Activated naive CD4-positive, alpha-beta T cell treated with anti-CD3 and anti-CD28 coated beads, Interleukin-2, amount 10 ng/mL, durations not matched to agents 7 days and 5 days (primary cell): Measurements from ENCODE around the gene CDKN2A.
"Not testable (repeated sequence)": the region's sequence is repeated elsewhere in the genome, so short reads cannot be mapped to it uniquely, and the experiment has no call there.

Source experiments
- CTCF ChIA-PET: fragments of 350-600 bp; sonication (Branson Sonifier 250); formaldehyde crosslinking; loops from one replicate; lab custom pipeline; 2021; ENCODE audit warnings: antibody characterized with exemption; lab: Charles Lee
- DNase-seq: peaks from one replicate; pipeline ENCODE4 v3.0.0-alpha.2; 2020
- H3K27ac Mint-ChIP-seq: one replicate; pipeline ENCODE4 v1.8.0; 2021; ENCODE audit warnings: mild to moderate bottlenecking, moderate library complexity, mixed read lengths
- H3K27me3 Mint-ChIP-seq: one replicate; pipeline ENCODE4 v1.8.0; 2021; ENCODE audit warnings: mild to moderate bottlenecking, mixed read lengths
- H3K36me3 Mint-ChIP-seq: one replicate; pipeline ENCODE4 v1.8.0; 2021; ENCODE audit warnings: mixed read lengths
- H3K4me1 Mint-ChIP-seq: one replicate; pipeline ENCODE4 v1.8.0; 2021; ENCODE audit warnings: mixed read lengths
- H3K4me3 Mint-ChIP-seq: one replicate; pipeline ENCODE4 v1.8.0; 2021; ENCODE audit warnings: mild to moderate bottlenecking, moderate library complexity, mixed read lengths
- H3K9me3 Mint-ChIP-seq: one replicate; pipeline ENCODE4 v1.8.0; 2021; ENCODE audit warnings: mixed read lengths

The CDKN2A gene

GRCh38 chr9:21968331-21969010 is 25.7 kb downstream of the CDKN2A start:
- peak overlapping the region; percentile 37 for H3K4me3 Mint-ChIP-seq
- peaks cover 51% of the 10 kb centered on the region for H3K36me3 Mint-ChIP-seq

GRCh38 chr9:21967702-21968101 is 26.5 kb downstream of the CDKN2A start:
- CTCF ChIA-PET: interaction anchor here (1.1 to 3.5 kb wide), 3 partner anchors 21 to 154 kb away, joined by 3 to 20 read pairs (median 4); partner anchors contain the start of gene CDKN2B
- DNase-seq: no peak
- H3K4me3 Mint-ChIP-seq: no peak overlapping the region

More at GRCh38 chr9:21968331-21969010, 25.7 kb downstream of the CDKN2A start:
- peak overlapping the region; percentile 78 for H3K27ac Mint-ChIP-seq
- no peak for DNase-seq
- H3K9me3 Mint-ChIP-seq: peaks cover 14% of the 10 kb centered on the region
- CTCF ChIA-PET: interaction anchor here (1.1 to 3.5 kb wide), 3 partner anchors 20 to 155 kb away, joined by 3 to 20 read pairs (median 4); partner anchors contain the start of gene CDKN2B
- peaks cover 57% of the 10 kb centered on the region for H3K4me1 Mint-ChIP-seq
- peaks cover 99% of the 10 kb centered on the region for H3K27me3 Mint-ChIP-seq

GRCh38 chr9:21967169-21967568 is 27.0 kb downstream of the CDKN2A start:
- peaks cover 57% of the 10 kb centered on the region for H3K36me3 Mint-ChIP-seq
- peaks cover 100% of the 10 kb centered on the region for H3K27me3 Mint-ChIP-seq
- CTCF ChIA-PET: interaction anchor here (3.5 kb wide), 1 partner anchor 40 kb away, joined by 20 read pairs; the partner anchor contains the start of gene CDKN2B
- H3K27ac Mint-ChIP-seq: peak overlapping the region; percentile 81
- H3K4me3 Mint-ChIP-seq: no peak overlapping the region
- H3K4me1 Mint-ChIP-seq: peaks cover 53% of the 10 kb centered on the region
- DNase-seq: no peak
- peaks cover 25% of the 10 kb centered on the region for H3K9me3 Mint-ChIP-seq

More at GRCh38 chr9:21967702-21968101, 26.5 kb downstream of the CDKN2A start:
- H3K9me3 Mint-ChIP-seq: peaks cover 21% of the 10 kb centered on the region
- H3K27ac Mint-ChIP-seq: peak overlapping the region; percentile 81
- peaks cover 55% of the 10 kb centered on the region for H3K36me3 Mint-ChIP-seq
- peaks cover 55% of the 10 kb centered on the region for H3K4me1 Mint-ChIP-seq
- peaks cover 100% of the 10 kb centered on the region for H3K27me3 Mint-ChIP-seq

GRCh38 chr9:21966140-21966851 is 27.9 kb downstream of the CDKN2A start:
- no peak overlapping the region for H3K27ac Mint-ChIP-seq
- peaks cover 98% of the 10 kb centered on the region for H3K27me3 Mint-ChIP-seq
- peaks cover 51% of the 10 kb centered on the region for H3K4me1 Mint-ChIP-seq
- DNase-seq: no peak
- peaks cover 26% of the 10 kb centered on the region for H3K9me3 Mint-ChIP-seq
- CTCF ChIA-PET: interaction anchor here (0.8 to 1.3 kb wide), 4 partner anchors 10 to 154 kb away, joined by 3 to 5 read pairs (median 4); no protein-coding TSS in a partner anchor
- H3K36me3 Mint-ChIP-seq: peaks cover 54% of the 10 kb centered on the region
- H3K4me3 Mint-ChIP-seq: peak overlapping the region; percentile 50

- H3K27ac Mint-ChIP-seq: peak overlapping the region; percentile 65
- H3K4me1 Mint-ChIP-seq: peaks cover 48% of the 10 kb centered on the region
- CTCF ChIA-PET: interaction anchor here (0.8 to 1.3 kb wide), 4 partner anchors 10 to 154 kb away, joined by 3 to 5 read pairs (median 4); no protein-coding TSS in a partner anchor
- DNase-seq: peak; percentile 71
- H3K27me3 Mint-ChIP-seq: peaks cover 90% of the 10 kb centered on the region
- H3K4me3 Mint-ChIP-seq: peak overlapping the region; percentile 50
- peaks cover 24% of the 10 kb centered on the region for H3K9me3 Mint-ChIP-seq
- H3K36me3 Mint-ChIP-seq: peaks cover 50% of the 10 kb centered on the region
Observed at GRCh38 chr9:21965401-21965951, 28.7 kb downstream of the CDKN2A start.

GRCh38 chr9:21964925-21965385 is 29.2 kb downstream of the CDKN2A start:
- Mint-ChIP-seq H3K27me3 (peaks cover 89% of the 10 kb centered on the region), H3K4me1 (peaks cover 48% of the 10 kb centered on the region), H3K36me3 (peaks cover 45% of the 10 kb centered on the region), H3K9me3 (peaks cover 25% of the 10 kb centered on the region), H3K27ac (peak overlapping the region; percentile 65), H3K4me3 (peak overlapping the region; percentile 50)
- CTCF ChIA-PET: interaction anchor here (1.2 to 1.3 kb wide), 2 partner anchors 42 to 155 kb away, joined by 4 to 5 read pairs; no protein-coding TSS in a partner anchor
- peak; percentile 73 for DNase-seq

GRCh38 chr9:21961569-21961968 is 32.6 kb downstream of the CDKN2A start:
- peaks cover 23% of the 10 kb centered on the region for H3K36me3 Mint-ChIP-seq
- peaks cover 19% of the 10 kb centered on the region for H3K9me3 Mint-ChIP-seq
- no peak overlapping the region for H3K27ac Mint-ChIP-seq
- CTCF ChIA-PET: interaction anchor here (1.5 kb wide), 1 partner anchor 47 kb away, joined by 5 read pairs; no protein-coding TSS in a partner anchor
- peaks cover 30% of the 10 kb centered on the region for H3K4me1 Mint-ChIP-seq
- H3K27me3 Mint-ChIP-seq: peaks cover 67% of the 10 kb centered on the region
- H3K4me3 Mint-ChIP-seq: no peak overlapping the region
- DNase-seq: no peak

GRCh38 chr9:21959268-21959667 is 34.9 kb downstream of the CDKN2A start:
- Mint-ChIP-seq H3K36me3 (peaks cover 11% of the 10 kb centered on the region), H3K9me3 (peaks cover 19% of the 10 kb centered on the region), H3K27me3 (peaks cover 50% of the 10 kb centered on the region)
- H3K4me1 Mint-ChIP-seq, DNase-seq, H3K4me3 Mint-ChIP-seq, H3K27ac Mint-ChIP-seq, CTCF ChIA-PET: not testable (repeated sequence)

- H3K27me3 Mint-ChIP-seq: peaks cover 48% of the 10 kb centered on the region
- CTCF ChIA-PET: no interaction called here
- DNase-seq: no peak
- H3K4me3 Mint-ChIP-seq: no peak overlapping the region
- no peak overlapping the region for H3K27ac Mint-ChIP-seq
- H3K9me3 Mint-ChIP-seq: peaks cover 19% of the 10 kb centered on the region
- H3K4me1 Mint-ChIP-seq: peaks cover 6% of the 10 kb centered on the region
- peaks cover 9% of the 10 kb centered on the region for H3K36me3 Mint-ChIP-seq
Observed at GRCh38 chr9:21958833-21959232, 35.4 kb downstream of the CDKN2A start.

GRCh38 chr9:21945606-21946005 is 48.6 kb downstream of the CDKN2A start:
- no peaks in the 10 kb centered on the region for H3K4me1 Mint-ChIP-seq
- no peaks in the 10 kb centered on the region for H3K36me3 Mint-ChIP-seq
- H3K4me3 Mint-ChIP-seq: no peak overlapping the region
- CTCF ChIA-PET: no interaction called here
- no peak for DNase-seq
- no peaks in the 10 kb centered on the region for H3K9me3 Mint-ChIP-seq
- H3K27me3 Mint-ChIP-seq: peaks cover 38% of the 10 kb centered on the region
- no peak overlapping the region for H3K27ac Mint-ChIP-seq

- Mint-ChIP-seq H3K27me3 (peaks cover 26% of the 10 kb centered on the region), H3K4me1 (no peaks in the 10 kb centered on the region), H3K4me3 (no peak overlapping the region), H3K9me3 (no peaks in the 10 kb centered on the region), H3K36me3 (no peaks in the 10 kb centered on the region), H3K27ac (no peak overlapping the region)
- no peak for DNase-seq
- CTCF ChIA-PET: no interaction called here
Observed at GRCh38 chr9:21943464-21943863, 50.7 kb downstream of the CDKN2A start.

GRCh38 chr9:21941337-21941995 is 52.7 kb downstream of the CDKN2A start:
- H3K36me3 Mint-ChIP-seq: no peaks in the 10 kb centered on the region
- no peak for DNase-seq
- H3K27ac Mint-ChIP-seq: no peak overlapping the region
- H3K27me3 Mint-ChIP-seq: peaks cover 25% of the 10 kb centered on the region
- CTCF ChIA-PET: no interaction called here
- no peak overlapping the region for H3K4me3 Mint-ChIP-seq
- H3K9me3 Mint-ChIP-seq: no peaks in the 10 kb centered on the region
- H3K4me1 Mint-ChIP-seq: no peaks in the 10 kb centered on the region

GRCh38 chr9:21936161-21936560 is 58.0 kb downstream of the CDKN2A start:
- H3K27ac Mint-ChIP-seq: no peak overlapping the region
- H3K4me1 Mint-ChIP-seq: no peaks in the 10 kb centered on the region
- no peaks in the 10 kb centered on the region for H3K9me3 Mint-ChIP-seq
- DNase-seq: no peak
- no peak overlapping the region for H3K4me3 Mint-ChIP-seq
- CTCF ChIA-PET: no interaction called here
- H3K36me3 Mint-ChIP-seq: peaks cover 8% of the 10 kb centered on the region
- peaks cover 4% of the 10 kb centered on the region for H3K27me3 Mint-ChIP-seq
